HG02623 (cell line): ENCODE results near the gene SPECC1.

Experiments
- ATAC-seq: cut with Tn5 transposase; IDR thresholded peaks from one replicate; pipeline ENCODE4 v1.9.1; 2021; ENCODE audit warnings: moderate library complexity; ENCODE audit not compliant: unreplicated experiment

SPECC1 gene

GRCh38 chr17:20122254-20122879 lies 113.2 kb downstream of the SPECC1 start:
- ATAC-seq, result no peak

- ATAC-seq, result no peak
These were observed 114.0 kb downstream of the SPECC1 start for GRCh38 chr17:20123209-20123608.

- ATAC-seq, result no peak
These were observed 116.6 kb downstream of the SPECC1 start for GRCh38 chr17:20125724-20126123.

GRCh38 chr17:20127360-20128035 lies 118.3 kb downstream of the SPECC1 start:
- no peak for ATAC-seq

- no peak for ATAC-seq
These were observed 119.0 kb downstream of the SPECC1 start for GRCh38 chr17:20128036-20128667.

GRCh38 chr17:20133517-20133916 lies 124.4 kb downstream of the SPECC1 start:
- ATAC-seq, result no peak

GRCh38 chr17:20141198-20141972 lies 132.2 kb downstream of the SPECC1 start:
- ATAC-seq, result no peak

GRCh38 chr17:20142268-20142667 lies 133.1 kb downstream of the SPECC1 start:
- no peak for ATAC-seq

GRCh38 chr17:20143740-20144139 lies 134.6 kb downstream of the SPECC1 start:
- no peak for ATAC-seq

- ATAC-seq, result no peak
These were observed 136.4 kb downstream of the SPECC1 start for GRCh38 chr17:20145567-20145966.

- no peak for ATAC-seq
These were observed 140.1 kb downstream of the SPECC1 start for GRCh38 chr17:20149251-20149650.

- no peak for ATAC-seq
These were observed 142.0 kb downstream of the SPECC1 start for GRCh38 chr17:20151174-20151573.

- ATAC-seq, result no peak
These were observed 144.1 kb downstream of the SPECC1 start for GRCh38 chr17:20153231-20153630.

GRCh38 chr17:20154286-20155000 lies 145.3 kb downstream of the SPECC1 start:
- no peak for ATAC-seq

GRCh38 chr17:20155258-20156195 lies 146.4 kb downstream of the SPECC1 start:
- peak; percentile 91 for ATAC-seq

- peak; percentile 17 for ATAC-seq
These were observed 147.2 kb downstream of the SPECC1 start for GRCh38 chr17:20156196-20157000.

GRCh38 chr17:20157001-20157310 lies 147.8 kb downstream of the SPECC1 start:
- ATAC-seq, result no peak

GRCh38 chr17:20158580-20158979 lies 149.4 kb downstream of the SPECC1 start:
- no peak for ATAC-seq

GRCh38 chr17:20159406-20160069 lies 150.4 kb downstream of the SPECC1 start:
- no peak for ATAC-seq
